ENCODE measurements around the gene GALK2. TPM values are rescaled to one million over a fixed set of nuclear protein-coding genes. Genes with fewer than 3 reads are reported as not detected.

Gene GALK2
- total and polyA plus RNA-seq, 2 experiments from 2014 or later = 11.5 to 23.0 TPM

- Mint-ChIP-seq H3K27me3 (ENCODE audit: insufficient read depth, low read depth, poor library complexity) (no peaks in the 10 kb centered on the region), H3K27ac (no peak overlapping the region), H3K4me3 (no peak overlapping the region), H3K9me3 (no peaks in the 10 kb centered on the region), H3K4me1 (no peaks in the 10 kb centered on the region), H3K36me3 (ENCODE audit: low read depth) (peaks cover 51% of the 10 kb centered on the region)
- Histone ChIP-seq H3K79me2 (replicated peaks; ENCODE audit: insufficient read depth) (peaks cover 12% of the 10 kb centered on the region; the same call in 1 of the 2 replicates), H3K4me3 (no peak overlapping the region), H3K27me3 (ENCODE audit: insufficient read depth) (no peaks in the 10 kb centered on the region), H3K4me1 (ENCODE audit: insufficient read depth) (no peaks in the 10 kb centered on the region), H3K27ac (ENCODE audit: low read depth) (no peak overlapping the region), H3K9me2 (ENCODE audit: insufficient read depth) (no peaks in the 10 kb centered on the region), H2AFZ (no peak overlapping the region), H3F3A (replicated peaks; ENCODE audit: low read depth) (no peaks in the 10 kb centered on the region), H3K36me3 (ENCODE audit: insufficient read depth) (peaks cover 62% of the 10 kb centered on the region), H4K20me1 (replicated peaks; ENCODE audit: insufficient read depth) (peaks cover 12% of the 10 kb centered on the region), H3K4me2 (no peak overlapping the region)
- TF ChIP-seq REST (IDR thresholded peaks at IDR 0.05; ENCODE audit: unreplicated experiment) (no peak), EZH2phosphoT487 (IDR thresholded peaks at IDR 0.05; ENCODE audit: unreplicated experiment) (no peak), ZNF114 (CRISPR knock-in tag; IDR thresholded peaks at IDR 0.05) (no peak), NANOG (IDR thresholded peaks at IDR 0.05; ENCODE audit: borderline replicate concordance) (no peak), ZNF462 (CRISPR knock-in tag; IDR thresholded peaks at IDR 0.05) (no peak), EZH2 (IDR thresholded peaks at IDR 0.05; ENCODE audit: low read depth, unreplicated experiment) (no peak), POLR2AphosphoS5 (IDR thresholded peaks at IDR 0.05; ENCODE audit: low read depth) (no peak), ETS1 (IDR thresholded peaks at IDR 0.05) (no peak), CTCF (conservative IDR thresholded peaks at IDR 0.05; ENCODE audit: low read depth in 2 of 2) (no peak), STAT1 (IDR thresholded peaks at IDR 0.05; ENCODE audit: unreplicated experiment) (no peak), ZNF331 (CRISPR knock-in tag; IDR thresholded peaks at IDR 0.05; ENCODE audit: low read depth) (no peak), CREB1 (CRISPR knock-in tag; IDR thresholded peaks at IDR 0.05; ENCODE audit: low read depth) (no peak), JUNB (IDR thresholded peaks at IDR 0.05; ENCODE audit: unreplicated experiment) (no peak)
- DNase-seq (ENCODE audit: low spot score) (no peak), ATAC-seq (no peak)
These were observed 34.6 kb upstream of the GALK2 start for GRCh38 chr15:49135342-49135857.
